Kidney (tissue), 14 donors: ENCODE results near the gene DONSON. TPM values are rescaled to one million over a fixed set of nuclear protein-coding genes. Genes with fewer than 3 reads are reported as not detected.

ENCODE experiments used
- DNase-seq, 5 donors: peaks; one replicate each; pipeline ENCODE4 v3.0.0-alpha.2; 2013 to 2020
- FAIRE-seq: peaks from 2 replicates; lab custom pipeline; 2012; peaks lifted over from hg19 to GRCh38; lab: Jason Lieb, UNC
- H3K27ac ChIP-seq, 2 donors: one replicate each; pipeline ENCODE4 v1.7.0; 2013; ENCODE audit warnings: low read depth in 2 of 2, low read length in 2 of 2, inconsistent platforms in 1 of 2
- H3K27me3 ChIP-seq: one replicate; pipeline ENCODE4 v1.7.1; 2013; ENCODE audit warnings: low read length, inconsistent platforms; ENCODE audit not compliant: control insufficient read depth, insufficient read depth
- H3K36me3 ChIP-seq, 3 donors: one replicate each; pipeline versions ENCODE4 v1.7.0 to v1.7.1; 2013; ENCODE audit warnings: low read length in 3 of 3, control low read depth in 1 of 3, inconsistent platforms in 1 of 3; ENCODE audit not compliant: insufficient read depth in 3 of 3, control insufficient read depth in 2 of 3
- H3K4me1 ChIP-seq, 3 donors: one replicate each; pipeline versions ENCODE4 v1.7.0 to v1.7.1; 2013; ENCODE audit warnings: low read length in 3 of 3, inconsistent platforms in 1 of 3, low read depth in 1 of 3; ENCODE audit not compliant: control insufficient read depth in 2 of 3, insufficient read depth in 2 of 3
- H3K4me3 ChIP-seq, 3 donors: one replicate each; pipeline versions ENCODE4 v1.7.0 to v1.8.1; 2013; ENCODE audit warnings: low read length in 3 of 3, control low read depth in 1 of 3, inconsistent platforms in 1 of 3
- H3K9ac ChIP-seq, 3 donors: one replicate each; pipeline versions ENCODE4 v1.7.0 to v1.7.1; 2013; ENCODE audit warnings: low read length in 3 of 3, control low read depth in 1 of 3, inconsistent platforms in 1 of 3
- H3K9me3 ChIP-seq, 3 donors: one replicate each; pipeline versions ENCODE4 v1.7.0 to v1.7.1; 2013; ENCODE audit warnings: low read length in 3 of 3, control low read depth in 1 of 3, inconsistent platforms in 1 of 3; ENCODE audit not compliant: control insufficient read depth in 2 of 3, insufficient read depth in 1 of 3
- CTCF ChIP-seq: IDR thresholded peaks from 3 replicates; pipeline ENCODE4 v1.5.1; 2012; ENCODE audit warnings: mild to moderate bottlenecking, moderate library complexity, borderline replicate concordance; ENCODE audit not compliant: insufficient read depth; ENCODE audit errors: extremely low read depth
- intact Hi-C: fragments of 100-400 bp; cut with DNase I; formaldehyde crosslinking; loops from one replicate; pipeline ENCODE4 v1.11.1; 2022
- polyA plus RNA-seq: library from polyadenylated mRNA; stranded (reverse); fragments of 350-450 nt; fragmentation: Illumina TruSeq; extraction: RNeasy Lipid Tissue Mini Kit (QIAGEN cat#74804); gene quantifications from one replicate; pipeline ENCODE4 v1.2.3, GENCODE V29; 2014; ENCODE audit warnings: low read depth, low replicate concordance; ENCODE audit not compliant: insufficient read depth
- total RNA-seq: library from RNA; stranded (reverse); fragmentation: NEBNext Ultra II Directional; extraction: Animal tissue kit (Norgen Biotek cat#: 25700); gene quantifications from one replicate; pipeline ENCODE4 v1.2.1, GENCODE V29; 2021
- donor health status: control.
- donor health status: control.
- donor health status: control.
- donor health status: control.
- donor health status: control.
- donor health status: DM: yes; HTN: yes; CAD: no.
- donor health status: Normal renal cell carcinoma (clear cell type).

DONSON gene
- total and polyA plus RNA-seq, 2 donors from 2014 or later: 6.8 to 8.9 TPM

- TF ChIP-seq CTCF: no peak
- no peak for FAIRE-seq
- intact Hi-C loops: no loop called here
- peaks cover 0 to 13% (median 8%) of the 10 kb centered on the region in 3 donors for H3K36me3 ChIP-seq
- H3K9me3 ChIP-seq: no peaks in the 10 kb centered on the region
- DNase-seq: no peak
- H3K4me3 ChIP-seq: no peak overlapping the region
- no peak overlapping the region for H3K9ac ChIP-seq
- no peaks in the 10 kb centered on the region for H3K4me1 ChIP-seq
- no peaks in the 10 kb centered on the region for H3K27me3 ChIP-seq
- no peak overlapping the region for H3K27ac ChIP-seq
Observed at GRCh38 chr21:33611006-33611744, 22.7 kb upstream of the DONSON start.

- TF ChIP-seq CTCF: no peak
- H3K27me3 ChIP-seq: no peaks in the 10 kb centered on the region
- FAIRE-seq (no peak), DNase-seq (no peak)
- H3K9ac ChIP-seq: no peak overlapping the region
- no peak overlapping the region for H3K4me3 ChIP-seq
- no peaks in the 10 kb centered on the region for H3K4me1 ChIP-seq
- no peak overlapping the region for H3K27ac ChIP-seq
- H3K36me3 ChIP-seq: peaks cover 0 to 13% (median 8%) of the 10 kb centered on the region in 3 donors
- intact Hi-C loops: no loop called here
- no peaks in the 10 kb centered on the region for H3K9me3 ChIP-seq
Observed at GRCh38 chr21:33608559-33608958, 20.1 kb upstream of the DONSON start.

- H3K9ac ChIP-seq: no peak overlapping the region
- peaks cover 10 to 33% (median 11%) of the 10 kb centered on the region in 3 donors for H3K36me3 ChIP-seq
- no peaks in the 10 kb centered on the region for H3K9me3 ChIP-seq
- FAIRE-seq (no peak), DNase-seq (no peak)
- no peaks in the 10 kb centered on the region for H3K4me1 ChIP-seq
- H3K27ac ChIP-seq: no peak overlapping the region
- intact Hi-C loops: no loop called here
- no peaks in the 10 kb centered on the region for H3K27me3 ChIP-seq
- no peak for TF ChIP-seq CTCF
- H3K4me3 ChIP-seq: no peak overlapping the region
Observed at GRCh38 chr21:33598051-33598450, 9.6 kb upstream of the DONSON start.
